HUDEP-2 (cell line): ENCODE measurements around the gene ZNF598.
"Not testable (repeated sequence)": the region's sequence is repeated elsewhere in the genome, so short reads cannot be mapped to it uniquely, and the experiment has no call there.

Experiments
- DNase-seq, 76 experiments: peaks; one replicate each; lab custom pipeline; 2025; ENCODE audit not compliant: unreplicated experiment in 76 of 76; lab: John Stamatoyannopoulos, UW

The ZNF598 gene

DNA sequence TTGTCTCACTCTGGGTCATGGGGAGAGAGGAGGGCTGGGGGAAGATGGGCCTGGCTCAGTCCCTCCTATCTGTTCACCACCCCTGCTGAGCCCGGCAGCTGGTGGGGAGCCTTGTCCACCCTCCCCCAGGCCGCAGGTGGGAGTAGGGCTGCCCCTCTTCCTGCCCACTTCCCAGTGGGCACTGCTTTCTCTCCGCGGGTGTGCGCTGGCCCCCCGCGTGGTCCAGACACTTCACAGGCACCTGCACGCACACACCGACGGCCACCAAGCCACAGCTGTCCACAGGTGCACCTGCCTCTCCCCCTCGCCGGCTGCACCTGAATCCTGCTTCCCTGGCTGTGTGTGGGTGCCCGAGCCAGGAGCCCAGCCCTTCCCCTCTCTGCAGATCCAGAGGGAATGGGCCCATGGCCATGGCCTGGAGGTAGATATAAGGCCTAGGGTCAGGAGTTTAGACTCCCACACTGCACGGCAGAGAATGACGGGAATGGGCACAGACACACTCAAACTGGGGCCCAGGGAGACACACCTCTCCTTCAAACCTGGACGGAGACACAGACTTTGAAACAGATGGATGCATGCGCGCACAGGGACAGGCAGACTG lies 19.1 kb upstream of the ZNF598 start:
- no peak for DNase-seq

DNA sequence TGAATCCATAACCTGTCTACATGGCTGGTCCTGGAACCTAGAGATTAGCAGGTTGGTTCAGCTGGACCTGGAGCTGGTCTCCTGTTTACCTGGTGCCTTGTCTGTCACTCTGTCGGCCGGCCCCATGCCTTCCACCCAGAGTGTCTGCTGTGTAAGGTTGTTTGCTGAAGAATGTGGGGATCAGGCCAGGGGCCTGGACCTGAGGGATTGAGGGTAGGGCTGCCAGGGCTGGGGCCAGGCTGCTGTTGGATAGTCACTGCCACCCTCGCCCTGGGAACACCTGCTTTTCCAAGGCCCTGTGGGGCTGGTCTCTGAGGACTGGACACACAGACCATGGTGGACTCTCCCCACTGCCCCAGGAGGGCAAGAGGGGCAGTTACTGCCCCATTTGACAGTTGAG lies 18.5 kb upstream of the ZNF598 start:
- no peak for DNase-seq

DNA sequence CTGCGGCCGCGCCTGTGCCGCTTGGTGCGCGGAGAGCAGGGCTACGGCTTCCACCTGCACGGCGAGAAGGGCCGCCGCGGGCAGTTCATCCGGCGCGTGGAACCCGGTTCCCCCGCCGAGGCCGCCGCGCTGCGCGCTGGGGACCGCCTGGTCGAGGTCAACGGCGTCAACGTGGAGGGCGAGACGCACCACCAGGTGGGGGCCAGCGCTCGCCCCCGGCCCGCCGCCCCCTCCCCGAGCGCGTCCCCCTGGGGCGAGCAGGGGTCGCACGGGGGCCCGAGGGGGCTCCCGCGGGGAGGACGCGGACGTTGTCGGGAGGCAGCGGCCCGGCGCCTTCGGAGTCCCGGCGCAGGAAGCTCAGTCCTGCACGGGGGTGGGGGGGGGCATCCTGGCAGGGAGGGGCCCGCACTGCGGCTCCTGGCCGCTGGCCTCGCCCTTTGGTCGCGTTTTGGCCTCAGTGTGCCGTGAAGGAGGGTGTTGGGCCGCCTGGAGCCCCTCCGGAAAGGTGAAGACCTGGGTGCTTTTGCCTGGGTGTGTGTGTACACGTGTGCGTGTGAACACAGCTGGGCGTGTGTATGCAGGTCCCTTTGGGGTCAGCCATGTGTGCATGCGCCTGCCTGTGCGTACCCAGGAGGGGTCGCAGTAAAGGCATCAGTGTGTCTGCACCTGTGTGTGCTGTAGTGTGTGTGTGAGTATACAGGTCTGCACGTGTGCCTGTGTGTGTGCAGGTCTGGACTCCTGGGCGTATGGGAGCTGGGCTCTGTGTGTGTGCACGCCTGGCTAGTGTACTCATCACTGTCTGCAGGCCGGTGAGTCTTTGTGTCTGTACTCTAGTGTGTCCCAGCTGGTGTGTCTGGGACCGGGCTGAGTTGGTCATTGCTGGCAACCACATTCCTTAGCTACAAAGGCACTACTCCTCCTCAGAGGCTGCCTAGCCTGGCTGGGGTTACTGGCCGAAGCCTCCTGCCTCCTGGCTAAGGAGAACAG lies 17.7 kb upstream of the ZNF598 start:
- peak in 1 of 76 experiments; percentile 15 for DNase-seq

DNA sequence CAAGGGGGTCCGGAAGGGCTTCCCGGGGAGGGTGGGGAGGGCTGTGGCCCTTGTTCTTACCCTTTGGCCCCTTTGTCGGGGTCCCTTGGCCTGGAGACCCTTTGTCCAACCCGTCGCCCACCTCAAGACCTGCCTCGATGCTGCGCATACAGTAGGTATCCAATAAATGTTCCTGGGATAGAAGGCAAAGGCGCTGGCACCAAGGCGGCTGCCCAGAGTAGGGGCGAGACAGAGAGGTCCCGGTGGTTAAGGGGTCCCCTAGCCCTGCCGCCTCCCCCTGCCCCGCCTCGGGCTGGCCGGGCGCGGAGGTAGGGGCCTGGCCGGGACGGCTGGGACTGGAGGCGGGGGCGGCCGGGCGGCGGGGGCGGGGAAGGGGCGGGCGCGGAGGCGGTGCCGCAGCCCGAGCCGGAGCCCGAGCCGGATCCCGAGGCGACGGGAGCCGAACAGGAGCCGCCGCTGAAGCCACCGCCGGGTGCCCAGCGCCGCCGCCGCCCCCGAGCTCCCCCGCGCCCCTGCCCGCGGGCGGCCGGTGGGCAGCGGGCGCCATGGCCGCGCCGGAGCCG lies 16.9 kb upstream of the ZNF598 start, which contains the start of gene NHERF2:
NHERF2 (plus strand) TSS at position 442 of the 563 bp plus-strand sequence; CDS start at position 546, 104 bp downstream.
- DNase-seq = peak in 8 of 76 experiments; percentile 16 to 34 (median 21)

DNA sequence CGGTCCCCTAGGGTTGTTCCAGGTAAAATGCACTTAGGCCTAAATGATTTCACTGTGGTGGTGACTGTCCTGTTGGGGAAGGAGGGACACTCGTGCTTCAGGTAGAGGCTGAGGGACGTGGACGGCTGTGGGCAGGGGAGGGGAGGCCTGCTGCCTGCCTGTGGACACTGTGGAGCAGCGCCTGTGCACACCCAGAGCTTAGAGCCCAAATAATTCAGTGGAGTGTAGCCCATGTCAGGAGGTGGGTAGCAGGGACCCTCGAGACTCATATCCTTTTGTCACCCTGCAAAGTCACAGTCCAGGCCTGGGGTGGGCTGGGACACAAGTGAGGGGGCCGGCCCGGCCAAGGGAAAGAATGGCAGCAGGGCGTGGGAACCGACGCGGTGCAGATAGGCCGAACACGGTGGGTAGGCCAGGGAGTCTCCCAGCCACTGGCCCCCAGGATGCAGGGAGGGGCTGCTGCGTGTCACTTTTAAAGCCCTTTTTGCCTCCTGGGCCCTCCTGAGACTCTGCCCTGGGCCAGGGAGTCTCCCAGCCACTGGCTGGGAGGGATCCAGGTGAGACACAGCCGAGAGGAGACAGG lies 16.3 kb upstream of the ZNF598 start:
- DNase-seq = no peak

DNA sequence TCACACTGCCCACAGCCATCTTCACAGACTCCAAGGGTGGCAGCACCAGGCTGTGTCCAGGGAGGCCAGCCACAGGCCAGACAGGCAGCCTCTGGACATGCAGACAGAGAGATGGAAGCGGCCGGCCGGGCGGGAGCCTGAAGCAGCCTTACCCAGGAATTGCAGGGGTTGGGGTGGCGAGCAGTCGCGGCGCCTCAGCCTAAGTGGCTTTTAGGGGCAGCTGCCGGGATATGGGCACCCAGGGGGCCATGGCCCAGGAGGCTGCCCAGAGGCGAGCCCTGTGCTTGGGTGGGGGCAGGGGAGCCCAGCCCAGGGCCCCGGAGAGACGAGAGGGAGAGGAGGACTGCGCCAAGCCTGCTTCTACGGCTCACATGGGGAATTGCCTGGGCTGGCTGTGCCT lies 15.6 kb upstream of the ZNF598 start:
- no peak for DNase-seq

DNA sequence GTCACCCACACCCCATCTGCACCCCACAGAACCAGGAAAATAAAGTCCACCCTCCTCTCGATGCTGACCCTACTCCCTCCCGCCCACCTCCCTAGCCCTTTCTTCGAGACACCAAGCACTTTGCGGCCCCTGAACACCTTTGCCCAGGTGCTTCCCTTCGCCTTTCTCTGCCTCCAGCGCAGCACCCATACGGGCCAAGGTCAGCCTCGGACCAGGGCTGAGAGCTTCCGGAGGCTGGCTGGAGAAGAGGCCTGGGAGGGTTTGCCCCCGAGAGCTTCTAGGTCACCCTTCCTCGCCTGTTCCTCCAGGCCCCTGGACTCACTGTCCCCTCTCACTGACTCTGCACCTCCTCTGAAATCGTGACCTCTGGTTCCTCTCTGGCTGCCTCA lies 14.4 kb upstream of the ZNF598 start:
- DNase-seq = no peak

DNA sequence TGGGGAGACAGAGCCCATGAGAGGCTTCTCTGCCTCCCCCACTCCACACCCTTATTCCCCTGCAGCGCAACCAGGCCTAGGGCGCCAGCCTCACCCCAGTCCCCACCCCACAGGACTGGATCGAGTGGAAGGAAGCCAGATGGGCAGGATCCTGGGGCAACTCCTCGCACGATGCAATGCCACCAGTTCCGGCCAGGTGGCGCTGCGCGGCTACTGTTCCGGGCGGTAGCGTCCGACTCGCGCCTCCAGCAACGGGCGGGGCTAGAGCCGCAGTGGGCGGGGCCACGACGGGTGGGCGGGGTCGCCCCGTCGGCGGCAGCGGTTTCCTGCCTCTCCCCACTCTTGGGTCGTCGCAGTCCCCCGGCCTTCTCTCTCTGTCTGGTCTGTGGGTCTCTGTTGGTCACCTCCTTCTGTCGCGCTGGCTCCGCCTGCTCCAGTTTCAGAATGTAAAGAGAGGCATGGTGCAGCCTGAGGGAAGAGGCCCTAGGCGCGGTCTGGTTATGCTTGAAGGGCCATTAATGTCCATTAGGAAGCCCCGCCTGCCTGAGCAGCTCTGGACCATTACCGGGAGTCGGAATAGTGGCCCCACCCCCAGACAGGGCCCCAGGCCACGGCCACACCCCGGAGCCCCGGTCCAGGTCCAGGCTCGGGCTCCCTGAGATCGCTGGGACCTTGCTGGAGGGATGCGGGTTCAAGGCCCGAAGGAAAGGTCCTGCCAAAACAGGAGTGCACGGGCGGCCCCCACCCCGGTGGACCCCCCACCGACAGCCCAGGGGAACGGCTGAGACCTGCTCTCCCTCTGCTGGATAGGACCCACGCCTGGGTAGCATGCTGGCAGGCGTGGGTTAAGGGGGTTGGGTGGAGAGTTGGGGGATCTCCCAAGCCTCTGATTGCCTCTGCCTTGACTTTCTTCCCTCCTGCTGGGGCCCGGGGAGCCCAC lies 13.7 kb upstream of the ZNF598 start:
- DNase-seq = peak in 73 of 76 experiments; percentile 44 to 95 (median 86)

DNA sequence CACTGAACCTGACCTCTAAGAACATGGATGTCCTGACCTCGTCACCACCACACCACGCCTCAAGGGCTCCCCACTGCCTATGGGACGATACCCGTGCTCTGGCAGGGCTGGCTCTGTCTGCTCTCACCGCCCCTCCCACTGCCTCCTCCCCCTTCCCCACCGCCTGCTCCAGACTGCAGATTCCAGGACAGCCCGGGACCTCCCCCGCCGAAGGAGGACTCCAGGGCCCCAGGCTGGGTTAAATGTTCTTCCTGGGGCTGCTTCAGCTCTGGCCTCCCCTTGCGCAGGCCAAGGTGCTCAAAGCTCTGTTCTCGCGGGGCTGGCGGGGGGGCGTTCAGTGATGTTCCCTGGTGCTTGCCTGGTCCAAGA lies 13.1 kb upstream of the ZNF598 start:
- peak in 12 of 76 experiments; percentile 14 to 47 (median 36) for DNase-seq

DNA sequence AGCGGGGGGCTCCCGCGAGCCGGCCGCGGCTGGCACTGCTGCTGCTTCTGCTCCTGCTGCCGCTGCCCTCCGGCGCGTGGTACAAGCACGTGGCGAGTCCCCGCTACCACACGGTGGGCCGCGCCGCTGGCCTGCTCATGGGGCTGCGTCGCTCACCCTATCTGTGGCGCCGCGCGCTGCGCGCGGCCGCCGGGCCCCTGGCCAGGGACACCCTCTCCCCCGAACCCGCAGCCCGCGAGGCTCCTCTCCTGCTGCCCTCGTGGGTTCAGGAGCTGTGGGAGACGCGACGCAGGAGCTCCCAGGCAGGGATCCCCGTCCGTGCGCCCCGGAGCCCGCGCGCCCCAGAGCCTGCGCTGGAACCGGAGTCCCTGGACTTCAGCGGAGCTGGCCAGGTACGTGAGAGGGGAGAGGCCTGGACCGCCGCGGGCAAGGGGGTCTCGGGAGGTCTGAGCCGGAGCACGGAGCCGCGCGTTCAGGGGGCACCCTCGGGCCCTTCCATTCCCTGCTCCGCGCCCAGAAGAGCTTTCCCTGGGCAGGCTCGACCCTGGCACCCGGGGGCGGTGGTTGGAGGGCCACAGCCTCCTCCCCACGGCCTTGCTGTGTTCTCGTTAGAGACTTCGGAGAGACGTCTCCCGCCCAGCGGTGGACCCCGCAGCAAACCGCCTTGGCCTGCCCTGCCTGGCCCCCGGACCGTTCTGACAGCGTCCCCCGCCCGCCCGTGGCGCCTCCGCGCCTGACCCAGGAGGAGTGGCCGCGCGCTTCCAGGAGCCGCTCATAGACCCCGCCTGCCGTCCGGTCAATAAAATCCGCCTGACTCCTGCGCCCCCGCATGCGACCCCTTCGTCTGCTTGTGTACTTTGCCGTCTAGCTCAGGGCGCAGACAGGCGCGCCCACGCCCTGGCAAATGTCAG lies 10.6 kb upstream of the ZNF598 start:
- peak in 6 of 76 experiments; percentile 6 to 33 (median 10) for DNase-seq

DNA sequence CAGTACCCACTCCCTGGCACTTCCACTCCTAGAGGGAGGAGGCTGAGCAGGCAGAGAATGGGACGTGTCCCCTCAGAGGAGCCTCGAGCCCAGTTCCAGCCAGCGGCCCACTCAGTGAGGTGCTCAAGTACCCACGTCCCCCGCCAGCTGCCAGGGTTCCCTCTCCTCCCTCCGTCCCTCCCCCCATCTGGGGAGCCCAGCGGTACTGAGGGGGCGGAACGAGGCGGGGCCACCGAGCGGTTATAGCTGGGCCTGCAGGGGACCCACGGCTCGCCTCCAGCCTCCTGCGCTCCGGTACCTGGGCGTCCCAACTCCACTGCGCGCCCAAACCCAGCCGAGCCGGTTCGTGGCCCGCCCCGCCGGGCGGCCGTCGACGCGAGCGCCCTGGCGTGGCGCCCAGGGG lies 9.9 kb upstream of the ZNF598 start, which contains the start of gene NPW:
NPW (plus strand) TSS at position 268 of the 403 bp plus-strand sequence.
- peak in 10 of 76 experiments; percentile 12 to 45 (median 29) for DNase-seq

DNA sequence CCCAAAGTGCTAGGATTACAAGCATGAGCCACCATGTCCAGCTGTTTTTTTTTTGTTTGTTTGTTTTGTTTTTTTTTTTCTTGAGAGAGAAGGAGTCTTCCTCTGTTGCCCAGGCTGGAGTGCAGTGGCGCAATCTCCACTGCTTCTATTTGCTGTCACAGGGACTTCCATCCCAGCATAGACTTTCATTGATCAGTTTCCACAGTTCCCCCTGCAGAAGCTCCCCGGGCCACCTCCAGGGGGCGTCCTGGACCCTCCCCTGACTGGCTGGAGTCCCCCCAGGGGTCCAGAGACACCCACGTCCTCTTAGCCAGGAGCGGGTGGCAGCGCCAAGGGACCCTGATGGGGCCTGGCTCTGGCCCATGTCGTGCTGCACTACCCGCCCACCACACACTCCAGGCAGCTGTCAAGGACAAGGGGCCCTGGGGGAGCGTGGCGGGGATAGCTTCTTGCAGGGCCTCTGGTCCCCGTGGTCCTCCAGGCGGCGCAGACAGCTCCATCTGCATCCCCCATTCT lies 6.8 kb upstream of the ZNF598 start:
- no peak for DNase-seq

DNA sequence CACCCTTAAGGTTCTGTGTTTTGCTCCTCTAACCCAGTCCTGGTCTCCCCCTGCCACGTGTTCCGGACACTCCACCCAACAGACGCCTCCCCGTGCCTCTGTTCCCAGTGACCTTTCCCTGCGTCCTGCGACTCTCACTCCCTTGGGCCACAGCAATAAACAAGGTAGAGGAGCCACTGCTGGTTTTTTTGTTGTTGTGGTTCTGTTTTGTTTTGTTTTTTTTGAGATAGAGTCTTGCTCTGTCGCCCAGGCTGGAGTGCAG lies 6.3 kb upstream of the ZNF598 start:
- no peak for DNase-seq

DNA sequence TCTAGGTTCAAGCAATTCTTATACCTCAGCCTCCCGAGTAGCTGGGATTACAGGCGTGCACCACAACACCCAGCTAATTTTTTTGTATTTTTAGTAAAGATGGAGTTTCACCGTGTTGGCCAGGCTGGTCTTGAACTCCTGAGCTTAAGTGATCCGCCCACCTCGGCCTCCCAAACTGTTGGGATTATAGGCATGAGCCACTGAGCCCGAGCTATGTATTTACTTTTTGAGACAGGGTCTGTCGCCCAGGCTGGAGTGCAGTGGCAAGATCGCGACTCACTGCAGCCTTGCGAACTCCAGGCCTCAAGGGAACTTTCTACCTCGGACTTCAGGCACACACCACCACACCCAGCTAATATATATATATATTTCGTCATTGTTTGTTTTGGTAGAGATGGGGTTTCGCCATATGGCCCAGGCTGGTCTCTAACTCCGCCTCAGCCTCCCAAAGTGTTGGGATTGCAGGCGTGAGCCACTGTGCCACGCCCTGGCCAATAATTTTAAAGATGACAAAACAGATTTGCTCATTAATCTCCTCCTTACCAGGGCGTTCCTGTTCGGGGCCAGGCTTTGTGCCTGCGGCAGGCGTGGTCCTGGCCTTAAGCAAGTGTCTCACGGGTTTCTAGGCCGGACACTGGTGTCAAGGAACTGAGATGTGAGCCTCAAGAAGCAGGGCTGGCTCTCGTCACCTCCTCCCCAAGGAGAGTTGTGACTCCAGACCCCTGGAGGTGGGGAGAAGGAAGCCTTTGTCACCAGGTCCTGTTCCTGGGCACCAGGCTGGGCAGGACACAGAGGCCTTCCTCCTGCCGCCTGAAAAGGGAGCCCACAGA lies 5.7 kb upstream of the ZNF598 start:
- peak in 18 of 76 experiments; percentile 14 to 52 (median 26) for DNase-seq

DNA sequence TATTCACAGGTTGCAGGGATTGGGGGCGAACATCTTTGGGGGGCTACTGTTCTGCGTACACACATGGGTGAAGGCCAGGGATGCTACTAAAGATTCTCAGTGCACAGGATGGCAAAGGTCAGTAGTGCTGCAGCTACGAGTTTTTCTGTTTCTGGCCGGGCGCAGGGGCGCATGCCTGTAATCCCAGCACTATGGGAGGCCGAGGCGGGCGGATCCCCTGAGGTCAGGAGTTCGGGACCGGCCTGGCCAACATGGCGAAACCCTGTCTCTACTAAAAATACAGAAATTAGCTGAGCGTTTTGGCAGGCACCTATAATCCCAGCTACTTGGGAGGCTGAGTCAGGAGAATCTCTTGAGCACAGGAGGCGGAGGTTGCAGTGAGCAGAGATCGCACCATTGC lies 3.9 kb upstream of the ZNF598 start:
- no peak for DNase-seq

DNA sequence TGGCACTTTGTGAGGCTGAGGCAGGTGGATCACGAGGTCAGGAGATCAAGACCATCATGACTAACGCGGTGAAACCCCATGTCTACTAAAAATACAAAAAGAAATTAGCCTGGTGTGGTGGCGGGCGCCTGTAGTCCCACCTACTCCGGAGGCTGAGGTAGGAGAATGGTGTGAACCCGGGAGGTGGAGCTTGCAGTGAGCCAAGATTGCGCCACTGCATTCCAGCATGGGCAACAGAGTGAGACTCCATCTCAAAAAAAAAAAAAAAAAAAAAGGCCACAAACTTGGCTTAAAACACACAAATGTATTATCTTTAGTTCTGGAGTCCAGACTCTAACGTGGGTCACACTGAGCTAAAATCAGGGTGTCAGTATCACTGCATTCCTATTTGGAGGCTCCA lies 2.1 kb upstream of the ZNF598 start:
- DNase-seq = not testable (repeated sequence)

DNA sequence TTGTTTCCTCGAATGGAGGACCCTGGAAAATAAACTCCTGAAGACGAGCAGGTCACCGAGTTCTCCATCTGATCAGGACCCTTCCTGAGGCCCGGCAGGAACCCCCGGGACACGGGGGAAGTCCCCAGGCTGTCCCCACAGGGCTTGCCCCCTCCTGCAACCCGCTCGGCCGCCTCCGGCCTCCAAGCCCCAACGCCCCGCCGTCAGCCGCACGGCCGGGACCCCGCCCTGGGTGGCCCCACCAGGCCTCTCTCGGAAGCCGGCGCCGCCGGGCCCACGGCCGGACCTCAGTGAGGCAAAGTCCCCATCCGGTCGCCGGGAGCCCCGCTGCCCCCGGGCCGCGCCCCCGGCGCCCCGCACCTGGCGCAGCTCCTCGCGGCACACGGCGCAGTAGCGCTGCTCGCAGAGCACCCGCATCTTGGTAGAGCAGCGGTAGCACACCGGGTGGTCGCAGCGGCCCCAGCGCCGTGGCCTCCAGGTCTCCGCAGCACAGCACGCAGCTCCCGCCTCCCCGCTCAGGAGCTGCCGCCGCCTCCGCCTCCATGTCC lies 383 bp downstream of the ZNF598 start:
- peak in 3 of 76 experiments; percentile 16 to 23 (median 18) for DNase-seq
